ENCODE results near the gene MT1B.
"Not testable (repeated sequence)": the region's sequence is repeated elsewhere in the genome, so short reads cannot be mapped to it uniquely, and the experiment has no call there.

MT1B gene

GRCh38 chr16:56639045-56639444, 12.6 kb upstream of the MT1B start:
- no peak for DNase-seq

- DNase-seq: no peak
Observed at GRCh38 chr16:56640076-56640475, 11.6 kb upstream of the MT1B start.

GRCh38 chr16:56641166-56641565, 10.5 kb upstream of the MT1B start:
- no peak for DNase-seq

- peak; percentile 73 to 74 for DNase-seq
Observed at GRCh38 chr16:56643080-56643778, 8.5 kb upstream of the MT1B start.

- DNase-seq: no peak
Observed at GRCh38 chr16:56643833-56644232, 7.9 kb upstream of the MT1B start.

- DNase-seq: no peak
Observed at GRCh38 chr16:56645311-56645710, 6.4 kb upstream of the MT1B start.

GRCh38 chr16:56645838-56646237, 5.8 kb upstream of the MT1B start:
- DNase-seq: no peak

- no peak for DNase-seq
Observed at GRCh38 chr16:56647641-56648431, 3.9 kb upstream of the MT1B start.

- DNase-seq: no peak
Observed at GRCh38 chr16:56649271-56649670, 2.4 kb upstream of the MT1B start.

GRCh38 chr16:56649820-56650219, 1.9 kb upstream of the MT1B start:
- DNase-seq: no peak

- DNase-seq: no peak
Observed at GRCh38 chr16:56652600-56652999, 914 bp downstream of the MT1B start.

GRCh38 chr16:56653218-56653617, 1.5 kb downstream of the MT1B start:
- DNase-seq: no peak

GRCh38 chr16:56657555-56658326, 6.1 kb downstream of the MT1B start, which contains the start of gene MT1F:
Gene MT1F (plus strand): TSS chr16:56657959. CDS start chr16:56658059, 100 bp downstream.
- peak; percentile 71 to 75 for DNase-seq

- no peak for DNase-seq
Observed at GRCh38 chr16:56658327-56658875, 6.7 kb downstream of the MT1B start.

- DNase-seq: no peak
Observed at GRCh38 chr16:56662357-56663354, 11.0 kb downstream of the MT1B start.

GRCh38 chr16:56664506-56664905, 12.8 kb downstream of the MT1B start:
- no peak for DNase-seq

- DNase-seq: not testable (repeated sequence)
Observed at GRCh38 chr16:56665286-56666261, 13.9 kb downstream of the MT1B start.

- peak; percentile 62 to 72 for DNase-seq
Observed at GRCh38 chr16:56667581-56668571, 16.2 kb downstream of the MT1B start, which contains the start of gene MT1G. Gene MT1G (minus strand): TSS chr16:56668065. CDS start chr16:56667993, 72 bp downstream.
